GM19351 (cell line): ENCODE results near the gene ELANE.
"Not testable (repeated sequence)": the region's sequence is repeated elsewhere in the genome, so short reads cannot be mapped to it uniquely, and the experiment has no call there.

Experiments
- ATAC-seq: cut with Tn5 transposase; IDR thresholded peaks from one replicate; pipeline ENCODE4 v1.9.1; 2021; ENCODE audit warnings: mild to moderate bottlenecking, moderate library complexity; ENCODE audit not compliant: unreplicated experiment

Gene ELANE

GRCh38 chr19:835210-835810 is 16.8 kb upstream of the ELANE start:
- no peak for ATAC-seq

- no peak for ATAC-seq
Observed at GRCh38 chr19:840519-841206, 11.4 kb upstream of the ELANE start, which contains the start of gene PRTN3. Gene PRTN3, plus strand, starts transcription at chr19:840999. Its CDS starts 10 bp downstream, at chr19:841009.

- not testable (repeated sequence) for ATAC-seq
Observed at GRCh38 chr19:842802-843179, 9.3 kb upstream of the ELANE start.

- ATAC-seq = no peak
Observed at GRCh38 chr19:843180-843835, 8.8 kb upstream of the ELANE start.

- ATAC-seq = no peak
Observed at GRCh38 chr19:843836-844545, 8.1 kb upstream of the ELANE start.

- no peak for ATAC-seq
Observed at GRCh38 chr19:844546-844971, 7.5 kb upstream of the ELANE start.

- no peak for ATAC-seq
Observed at GRCh38 chr19:845707-846521, 6.2 kb upstream of the ELANE start.

- no peak for ATAC-seq
Observed at GRCh38 chr19:848386-848921, 3.6 kb upstream of the ELANE start.

GRCh38 chr19:849195-849594 is 2.9 kb upstream of the ELANE start:
- not testable (repeated sequence) for ATAC-seq

GRCh38 chr19:850221-850978 is 1.7 kb upstream of the ELANE start:
- ATAC-seq = no peak

GRCh38 chr19:850979-851335 is 1.1 kb upstream of the ELANE start:
- ATAC-seq = no peak

- no peak for ATAC-seq
Observed at GRCh38 chr19:853014-853585, 997 bp downstream of the ELANE start.

- not testable (repeated sequence) for ATAC-seq
Observed at GRCh38 chr19:853614-854220, 1.6 kb downstream of the ELANE start.

GRCh38 chr19:854549-854948 is 2.4 kb downstream of the ELANE start:
- ATAC-seq = no peak

- no peak for ATAC-seq
Observed at GRCh38 chr19:855142-855541, 3.0 kb downstream of the ELANE start.

- ATAC-seq = no peak
Observed at GRCh38 chr19:855566-856120, 3.5 kb downstream of the ELANE start.

- no peak for ATAC-seq
Observed at GRCh38 chr19:858284-858683, 6.2 kb downstream of the ELANE start.
